Activated CD8-positive, alpha-beta memory T cell treated with anti-CD3 and anti-CD28 coated beads for 24 hours (primary cell): Measurements from ENCODE around the gene CD47.

Source experiments
- DNase-seq: peaks from one replicate; pipeline ENCODE4 v3.0.0-alpha.2; 2020

Gene CD47

GRCh38 chr3:108008931-108009639, 81.7 kb downstream of the CD47 start:
- peak; percentile 30 for DNase-seq

GRCh38 chr3:108008106-108008505, 82.7 kb downstream of the CD47 start:
- DNase-seq = no peak

- no peak for DNase-seq
Observed at GRCh38 chr3:108006881-108007331, 83.9 kb downstream of the CD47 start.

- DNase-seq = no peak
Observed at GRCh38 chr3:108006077-108006771, 84.6 kb downstream of the CD47 start.

GRCh38 chr3:108004647-108005046, 86.2 kb downstream of the CD47 start:
- DNase-seq = no peak

GRCh38 chr3:108001457-108001856, 89.4 kb downstream of the CD47 start:
- DNase-seq = no peak

- no peak for DNase-seq
Observed at GRCh38 chr3:107999215-107999775, 91.5 kb downstream of the CD47 start.

- no peak for DNase-seq
Observed at GRCh38 chr3:107997671-107998070, 93.2 kb downstream of the CD47 start.

- no peak for DNase-seq
Observed at GRCh38 chr3:107995823-107996222, 95.0 kb downstream of the CD47 start.

GRCh38 chr3:107994956-107995715, 95.7 kb downstream of the CD47 start:
- no peak for DNase-seq

GRCh38 chr3:107994181-107994580, 96.7 kb downstream of the CD47 start:
- no peak for DNase-seq

- no peak for DNase-seq
Observed at GRCh38 chr3:107993771-107994170, 97.1 kb downstream of the CD47 start.
